ENCODE data around the gene SMAD9. TPM values are rescaled to one million over a fixed set of nuclear protein-coding genes. Genes with fewer than 3 reads are reported as not detected.

The SMAD9 gene
- total RNA-seq, 1 experiment from 2014 or later, result 1.1 TPM

DNA sequence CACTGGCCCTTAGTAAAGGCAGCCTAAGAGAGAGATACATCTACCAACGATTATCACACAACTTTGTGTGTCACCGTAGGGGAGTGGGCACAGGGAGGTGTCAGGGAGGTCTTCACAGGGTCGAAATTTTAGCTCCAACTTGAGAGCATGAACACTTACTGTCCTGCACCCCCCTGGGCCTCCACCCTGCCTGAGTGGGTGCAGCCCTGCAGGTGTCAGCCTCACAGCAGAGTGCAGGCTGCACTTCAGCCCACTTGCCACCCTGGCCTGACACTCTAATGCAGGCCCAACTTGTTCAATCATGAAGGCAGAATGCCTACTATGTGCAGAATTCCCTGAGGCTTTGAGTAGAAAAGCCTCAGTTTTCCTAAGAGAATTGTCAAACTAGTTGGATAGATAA, 4.0 kb upstream of the SMAD9 start:
- Histone ChIP-seq H2BK5ac (ENCODE audit: insufficient read length, low read length) (no peak overlapping the region), H4K5ac (ENCODE audit: insufficient read length, low read depth, low read length) (no peak overlapping the region), H3K27ac (ENCODE audit: insufficient read length, low read depth, low read length) (no peak overlapping the region), H4K91ac (ENCODE audit: insufficient read length, low read depth, low read length) (no peak overlapping the region), H3K79me1 (ENCODE audit: insufficient read depth, low read depth, low read length, poor library complexity, severe bottlenecking) (no peaks in the 10 kb centered on the region), H3K18ac (ENCODE audit: insufficient read length, low read depth, low read length) (no peak overlapping the region), H3K27me3 (ENCODE audit: insufficient read depth, low read length) (no peaks in the 10 kb centered on the region; the same call in 1 of the 2 replicates), H2BK15ac (ENCODE audit: low read depth, low read length) (no peak overlapping the region), H3K23me2 (ENCODE audit: insufficient read length, low read depth, low read length, poor library complexity, severe bottlenecking) (peaks cover 4% of the 10 kb centered on the region), H3K4ac (ENCODE audit: low read depth, low read length) (no peak overlapping the region), H2AK5ac (ENCODE audit: insufficient read length, low read length) (no peak overlapping the region), H3K4me1 (ENCODE audit: insufficient read depth, low read length) (no peaks in the 10 kb centered on the region), H2BK20ac (ENCODE audit: low read depth, low read length, poor library complexity, severe bottlenecking) (no peak overlapping the region), H3K9me3 (ENCODE audit: control insufficient read depth, low read depth, low read length) (no peaks in the 10 kb centered on the region), H4K8ac (replicated peaks; ENCODE audit: insufficient read length, low read depth, low read length) (no peak overlapping the region), H3K9ac (ENCODE audit: extremely low read depth, insufficient read length, low read length) (no peak overlapping the region), H3K14ac (ENCODE audit: insufficient read depth, low read length) (no peak overlapping the region), H3K4me2 (ENCODE audit: insufficient read depth, insufficient read length, low read length) (no peak overlapping the region), H3T11ph (ENCODE audit: low read length) (no peak overlapping the region), H3K79me2 (ENCODE audit: insufficient read depth, low read length) (no peaks in the 10 kb centered on the region), H2BK120ac (ENCODE audit: low read depth, low read length, poor library complexity, severe bottlenecking) (no peak overlapping the region), H3K23ac (ENCODE audit: insufficient read length, low read depth, low read length) (no peak overlapping the region), H4K20me1 (ENCODE audit: control insufficient read depth, insufficient read depth, insufficient read length) (no peaks in the 10 kb centered on the region), H2BK12ac (ENCODE audit: insufficient read length, low read depth, low read length) (no peak overlapping the region), H2AFZ (ENCODE audit: low read length) (no peak overlapping the region), H3K56ac (ENCODE audit: insufficient read length, low read depth, low read length) (no peak overlapping the region)
- Mint-ChIP-seq H3K27me3 (ENCODE audit: low read depth) (peaks cover 30% of the 10 kb centered on the region), H3K4me1 (peaks cover 2% of the 10 kb centered on the region in 2 experiments; a peak in 3 of 4 replicates), H3K27ac (no peak overlapping the region), H3K9me3 (no peaks in the 10 kb centered on the region; a peak in 1 of 5 replicates), H3K4me3 (no peak overlapping the region), H3K36me3 (ENCODE audit: insufficient read depth in 1 of 3, low read depth in 3 of 3) (no peaks in the 10 kb centered on the region)
- no peak for DNase-seq
- WGBS (ENCODE audit: extremely low coverage, insufficient read length, low lambda C conversion rate), result no CpG with 5 or more reads among the region's 3 CpGs
- TF ChIP-seq, protein P1, sequence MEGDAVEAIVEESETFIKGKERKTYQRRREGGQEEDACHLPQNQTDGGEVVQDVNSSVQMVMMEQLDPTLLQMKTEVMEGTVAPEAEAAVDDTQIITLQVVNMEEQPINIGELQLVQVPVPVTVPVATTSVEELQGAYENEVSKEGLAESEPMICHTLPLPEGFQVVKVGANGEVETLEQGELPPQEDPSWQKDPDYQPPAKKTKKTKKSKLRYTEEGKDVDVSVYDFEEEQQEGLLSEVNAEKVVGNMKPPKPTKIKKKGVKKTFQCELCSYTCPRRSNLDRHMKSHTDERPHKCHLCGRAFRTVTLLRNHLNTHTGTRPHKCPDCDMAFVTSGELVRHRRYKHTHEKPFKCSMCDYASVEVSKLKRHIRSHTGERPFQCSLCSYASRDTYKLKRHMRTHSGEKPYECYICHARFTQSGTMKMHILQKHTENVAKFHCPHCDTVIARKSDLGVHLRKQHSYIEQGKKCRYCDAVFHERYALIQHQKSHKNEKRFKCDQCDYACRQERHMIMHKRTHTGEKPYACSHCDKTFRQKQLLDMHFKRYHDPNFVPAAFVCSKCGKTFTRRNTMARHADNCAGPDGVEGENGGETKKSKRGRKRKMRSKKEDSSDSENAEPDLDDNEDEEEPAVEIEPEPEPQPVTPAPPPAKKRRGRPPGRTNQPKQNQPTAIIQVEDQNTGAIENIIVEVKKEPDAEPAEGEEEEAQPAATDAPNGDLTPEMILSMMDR (conservative IDR thresholded peaks at IDR 0.05), result no peak
